Jurkat, Clone E6-1 (cell line): ENCODE data around the gene UVSSA.
"Not testable (repeated sequence)": the region's sequence is repeated elsewhere in the genome, so short reads cannot be mapped to it uniquely, and the experiment has no call there.

Experiments used
- DNase-seq: peaks from one replicate; pipeline ENCODE4 v3.0.0-alpha.2; 2011; ENCODE audit warnings: low read depth, low spot score
- H3K4me3 ChIP-seq: 2 replicates; pipeline ENCODE4 v1.5.1; 2011; ENCODE audit warnings: mild to moderate bottlenecking, low read length, control low read depth, moderate library complexity

Gene UVSSA

DNA sequence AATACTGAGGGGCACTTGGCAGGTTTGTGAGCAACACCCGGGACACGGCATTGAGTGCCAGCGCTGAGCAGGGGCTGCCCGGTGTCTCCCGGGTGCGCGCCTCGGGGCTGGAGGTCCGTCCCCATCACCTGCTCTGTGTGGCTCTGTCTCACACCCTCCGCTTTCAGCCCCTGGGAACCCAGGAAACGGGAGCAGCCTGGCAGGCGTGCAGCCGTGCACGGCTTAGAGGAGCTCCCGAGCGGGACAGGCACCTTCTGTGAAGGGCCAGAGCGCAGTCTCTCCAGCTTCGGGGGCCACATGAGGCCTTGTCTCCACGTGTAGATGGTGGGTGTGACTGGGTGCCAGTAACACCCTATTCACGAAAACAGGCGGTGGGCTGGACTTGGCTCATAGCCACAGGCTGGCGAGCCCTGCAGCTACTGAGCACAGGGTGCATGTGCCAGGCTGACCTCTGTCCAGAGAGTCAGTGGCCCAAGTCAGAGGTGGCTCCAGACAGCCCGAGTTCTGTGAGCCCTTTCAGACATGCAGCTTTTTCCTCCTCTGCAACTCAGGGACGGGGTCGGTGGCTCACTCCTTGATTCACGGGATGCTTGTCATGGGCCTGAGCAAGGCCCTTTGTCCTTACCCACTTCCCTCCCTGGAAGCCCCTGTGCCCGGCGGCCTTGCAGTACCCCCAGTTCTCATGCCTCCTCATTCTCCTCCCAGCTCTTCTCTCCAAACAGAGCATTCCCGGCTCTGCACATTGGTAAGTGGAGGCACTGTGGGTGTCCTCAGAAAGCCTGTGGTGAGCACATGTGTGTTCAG, 23.5 kb downstream of the UVSSA start:
- H3K4me3 ChIP-seq: no peak overlapping the region
- no peak for DNase-seq

DNA sequence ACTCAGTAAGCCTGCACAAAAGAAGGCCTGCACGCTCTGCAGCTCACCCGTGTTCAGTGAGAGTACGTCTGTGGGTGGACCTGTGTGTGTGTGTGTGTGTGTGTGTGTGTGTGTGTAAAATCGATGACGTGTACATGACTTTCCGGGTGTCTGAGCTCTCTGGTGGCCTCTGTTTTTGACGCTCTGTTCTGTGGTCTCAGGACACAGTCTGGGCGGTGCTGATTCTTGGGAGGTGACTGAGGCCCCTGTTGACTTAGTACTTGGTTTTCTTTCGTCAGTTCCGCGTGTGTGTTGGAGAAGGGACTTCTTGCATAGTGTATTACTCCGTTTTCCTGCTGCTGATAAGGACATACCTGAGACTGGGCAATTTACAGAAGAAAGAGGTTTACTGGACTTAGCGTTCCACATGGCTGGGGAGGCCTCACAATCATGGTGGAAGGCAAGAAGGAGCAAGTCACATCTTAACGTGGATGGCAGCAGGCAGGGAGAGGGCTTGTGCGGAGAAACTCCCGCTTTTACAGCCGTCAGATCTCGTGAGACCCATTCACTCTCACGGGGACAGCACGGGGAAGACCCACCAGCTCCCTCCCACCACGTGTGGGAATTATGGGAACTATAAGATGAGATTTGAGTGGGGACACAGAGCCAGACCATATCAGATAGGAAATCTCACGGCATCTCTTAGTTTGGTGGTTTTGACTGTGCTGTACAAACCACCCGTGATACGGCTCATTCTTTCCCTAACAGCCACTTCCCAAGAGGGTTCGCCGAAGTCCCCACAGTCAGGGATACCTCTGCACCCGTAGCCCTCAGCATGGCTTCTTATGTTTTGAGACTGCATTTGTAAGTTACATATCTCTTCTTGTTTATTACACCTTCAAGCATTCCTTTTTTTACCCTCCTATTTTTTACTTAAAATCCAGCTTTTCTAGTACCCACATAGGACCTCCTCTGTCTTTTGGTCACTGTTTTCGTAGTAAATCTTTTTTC, 24.5 kb downstream of the UVSSA start:
- no peak overlapping the region for H3K4me3 ChIP-seq
- DNase-seq: no peak

- not testable (repeated sequence) for H3K4me3 ChIP-seq, DNase-seq
These were observed 25.6 kb downstream of the UVSSA start for GRCh38 chr4:1372576-1372975.

- H3K4me3 ChIP-seq: no peak overlapping the region
- no peak for DNase-seq
These were observed 27.1 kb downstream of the UVSSA start for GRCh38 chr4:1373892-1374705.

DNA sequence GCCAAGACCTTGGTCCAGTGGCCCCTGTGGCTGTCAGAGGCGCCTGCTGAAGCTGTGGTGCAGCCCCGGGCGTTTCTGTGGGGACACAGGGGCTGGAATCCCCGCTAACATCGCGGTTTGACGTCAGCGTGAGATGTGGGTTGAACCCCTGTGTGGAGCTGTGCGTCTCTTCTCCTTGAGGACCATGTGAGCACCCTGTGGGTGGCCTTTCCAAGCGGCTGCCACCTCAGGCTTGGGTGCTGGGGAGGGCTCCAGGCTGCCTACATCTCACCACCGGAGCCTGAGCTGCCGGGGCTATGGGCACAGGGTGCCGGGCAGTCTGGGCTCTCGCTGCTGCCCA, 27.7 kb downstream of the UVSSA start:
- DNase-seq: no peak

DNA sequence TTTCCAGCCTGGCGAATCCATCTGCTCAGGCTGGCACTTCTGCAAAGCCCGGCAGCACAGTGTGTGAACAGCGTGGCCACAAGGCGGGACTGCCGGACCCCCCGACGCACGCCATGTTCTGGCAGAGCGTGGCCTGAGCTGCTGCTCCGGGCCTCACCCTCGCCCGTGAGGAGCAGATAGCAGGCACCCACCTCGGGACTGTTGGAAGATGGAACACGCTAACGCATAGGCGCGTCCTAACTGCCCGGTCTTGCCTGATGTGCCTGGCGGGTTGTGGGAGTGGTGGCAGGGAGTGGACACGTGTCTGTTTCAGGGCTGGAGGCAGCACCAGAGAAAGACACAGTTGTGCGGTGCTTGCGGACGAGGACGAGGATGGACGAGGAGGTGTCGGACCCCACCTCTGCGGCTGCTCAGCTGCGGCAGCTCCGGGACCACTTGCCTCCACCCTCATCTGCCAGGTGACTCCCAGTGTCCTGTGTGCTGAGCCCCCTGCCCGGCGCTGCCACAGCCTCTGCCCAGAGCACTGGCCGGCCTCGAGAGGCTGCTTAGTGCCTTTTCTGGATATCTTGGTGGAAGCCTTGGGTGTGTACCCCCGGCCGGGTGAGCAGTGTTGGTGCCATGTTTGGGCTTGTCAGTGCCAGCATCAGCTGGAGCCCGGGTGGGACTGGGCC, 28.2 kb downstream of the UVSSA start:
- no peak for DNase-seq
- no peak overlapping the region for H3K4me3 ChIP-seq

More for the DNA sequence above, 27.7 kb downstream of the UVSSA start:
- H3K4me3 ChIP-seq: no peak overlapping the region

DNA sequence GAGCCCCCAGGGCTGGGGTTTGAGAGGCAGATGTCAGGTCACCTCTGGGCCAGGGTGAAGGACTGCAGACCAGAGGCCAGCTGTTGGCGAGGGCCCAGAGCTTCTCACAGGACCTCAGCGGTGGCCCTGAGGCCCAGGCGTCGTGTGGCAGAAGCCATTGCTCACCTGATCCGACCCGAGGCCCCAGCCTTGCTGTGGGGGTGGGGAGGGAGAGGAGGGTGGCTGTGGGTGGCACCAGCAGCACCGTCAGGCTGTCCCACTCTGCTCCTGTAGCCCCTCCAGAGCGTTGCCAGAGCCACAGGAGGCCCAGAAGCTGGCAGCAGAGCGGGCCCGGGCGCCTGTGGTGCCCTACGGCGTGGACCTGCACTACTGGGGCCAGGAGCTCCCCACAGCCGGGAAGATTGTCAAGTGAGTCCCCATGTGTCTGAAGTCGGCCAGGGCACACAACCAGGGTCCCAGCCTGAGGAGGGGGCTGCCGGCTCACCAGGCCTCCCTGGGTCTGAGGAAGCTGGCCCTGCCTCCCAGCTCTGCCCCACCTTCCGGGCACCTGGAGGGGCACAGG, 28.8 kb downstream of the UVSSA start:
- no peak overlapping the region for H3K4me3 ChIP-seq
- DNase-seq: no peak

- no peak overlapping the region for H3K4me3 ChIP-seq
These were observed 29.4 kb downstream of the UVSSA start for GRCh38 chr4:1376391-1376840.

DNA sequence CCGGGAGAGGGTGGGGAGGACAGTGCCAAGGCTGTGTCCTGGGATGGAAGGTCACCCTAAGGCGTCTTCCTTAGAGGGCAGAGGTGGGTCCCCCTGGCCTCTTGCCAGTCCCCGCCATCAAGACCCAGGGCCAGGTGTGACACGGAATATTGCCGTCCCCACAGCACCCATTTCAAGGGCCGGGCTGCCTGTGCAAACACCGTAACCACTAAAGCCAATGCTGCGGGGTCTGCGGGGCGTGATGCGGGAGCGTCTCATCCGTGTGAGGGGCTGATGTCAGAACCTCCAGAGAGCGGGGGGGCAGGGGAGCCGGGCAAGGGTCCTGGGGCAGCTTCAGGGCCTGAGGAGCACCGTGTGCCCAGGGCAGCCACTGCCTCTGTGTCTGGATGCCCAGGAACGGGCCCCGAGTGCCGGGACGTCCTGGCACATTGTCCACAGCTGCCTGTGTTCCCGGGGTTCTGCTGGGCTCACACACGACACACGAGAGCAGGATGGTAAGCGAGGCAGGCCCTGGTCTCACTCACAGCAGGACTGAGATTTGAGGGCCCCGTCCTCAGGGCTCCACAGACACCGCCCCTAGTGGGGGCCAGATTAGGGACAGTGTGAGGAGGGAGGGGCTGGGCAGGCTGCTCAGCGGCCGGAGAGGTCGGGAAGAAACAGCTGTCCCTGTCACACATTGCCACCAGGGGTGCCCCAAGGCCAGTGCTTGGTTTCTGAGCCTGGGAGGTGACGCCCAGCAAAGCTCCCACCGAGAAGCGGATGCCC, 30.0 kb downstream of the UVSSA start:
- no peak overlapping the region for H3K4me3 ChIP-seq
- DNase-seq: no peak

More at GRCh38 chr4:1376391-1376840, 29.4 kb downstream of the UVSSA start:
- no peak for DNase-seq

- H3K4me3 ChIP-seq: no peak overlapping the region
- no peak for DNase-seq
These were observed 30.7 kb downstream of the UVSSA start for GRCh38 chr4:1377606-1378261.

- DNase-seq: no peak
- no peak overlapping the region for H3K4me3 ChIP-seq
These were observed 31.7 kb downstream of the UVSSA start for GRCh38 chr4:1378559-1379231.

DNA sequence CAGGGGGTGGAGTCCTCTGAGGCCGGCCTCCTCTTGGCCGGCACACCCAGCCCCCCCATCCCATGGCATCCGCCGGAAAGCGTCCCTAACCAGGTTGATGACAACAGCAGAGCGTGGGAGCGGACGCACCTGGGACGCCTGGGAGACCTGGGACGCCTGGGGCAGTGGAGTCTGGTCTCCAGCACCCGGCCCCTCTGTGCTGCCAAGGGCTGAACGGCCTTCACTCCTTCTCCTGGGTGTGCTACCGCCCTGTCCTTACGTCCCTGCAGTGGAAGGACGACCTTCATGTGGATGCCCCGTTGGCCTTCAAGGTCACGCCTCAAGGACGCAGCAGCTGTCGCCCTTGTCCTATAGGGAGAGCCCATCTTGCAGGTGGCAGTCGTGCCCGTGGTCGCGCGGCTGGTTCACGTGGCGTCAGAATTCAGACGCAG, 32.4 kb downstream of the UVSSA start:
- no peak overlapping the region for H3K4me3 ChIP-seq
- DNase-seq: no peak

- DNase-seq: no peak
- H3K4me3 ChIP-seq: no peak overlapping the region
These were observed 32.9 kb downstream of the UVSSA start for GRCh38 chr4:1379801-1380331.

- no peak for DNase-seq
- no peak overlapping the region for H3K4me3 ChIP-seq
These were observed 33.6 kb downstream of the UVSSA start for GRCh38 chr4:1380368-1381151.

- H3K4me3 ChIP-seq: no peak overlapping the region
- DNase-seq: no peak
These were observed 34.2 kb downstream of the UVSSA start for GRCh38 chr4:1381181-1381621.
